A673 (cell line): ENCODE results near the gene RPS2. TPM values are rescaled to one million over a fixed set of nuclear protein-coding genes. Genes with fewer than 3 reads are reported as not detected.
A peak's percentile ranks its signal among the peaks of the same experiment; 100 is the strongest.

ENCODE experiments used
- BruUV-seq: library from RNA; stranded (reverse); fragments of 400-500 nt; replicated peaks from 2 replicates; lab custom pipeline; 2021; lab: Mats Ljungman, UMichigan
- CTCF ChIA-PET: fragments of 300-600 bp; sonication (Branson Sonifier 250); formaldehyde crosslinking; loops from one replicate; lab custom pipeline; 2022; ENCODE audit warnings: antibody characterized with exemption; lab: Charles Lee
- POLR2A ChIA-PET: fragments of 300-600 bp; sonication (Branson Sonifier 250); formaldehyde crosslinking; loops from one replicate; lab custom pipeline; 2022; ENCODE audit warnings: antibody characterized with exemption; ENCODE audit not compliant: low non-redundant PET; lab: Charles Lee
- DNase-seq: peaks from one replicate; pipeline ENCODE4 v3.0.0-alpha.2; 2015; ENCODE audit warnings: low spot score
- H3K27ac ChIP-seq: fragments of 200-600 bp; sonication (generic); 2 replicates; pipeline ENCODE4 v1.5.1; 2016; ENCODE audit warnings: mixed run types, low read depth, mild to moderate bottlenecking, mixed read lengths, antibody characterized with exemption, low read length; ENCODE audit not compliant: poor library complexity, severe bottlenecking
- H3K27me3 ChIP-seq: fragments of 200-600 bp; sonication (generic); replicated peaks from 2 replicates; pipeline ENCODE4 v1.6.1; 2017; ENCODE audit warnings: mixed run types, low read depth, mild to moderate bottlenecking, mixed read lengths, antibody characterized with exemption, low read length; ENCODE audit not compliant: insufficient read depth, poor library complexity
- H3K36me3 ChIP-seq: fragments of 200-600 bp; sonication (generic); 2 replicates; pipeline ENCODE4 v1.6.1; 2016; ENCODE audit warnings: mixed run types, mild to moderate bottlenecking, mixed read lengths, antibody characterized with exemption, low read length; ENCODE audit not compliant: insufficient read depth, poor library complexity, severe bottlenecking
- H3K4me1 ChIP-seq: fragments of 200-600 bp; sonication (generic); 2 replicates; pipeline ENCODE4 v1.6.1; 2017; ENCODE audit warnings: mixed run types, mild to moderate bottlenecking, mixed read lengths, antibody characterized with exemption, low read length; ENCODE audit not compliant: insufficient read depth, poor library complexity, severe bottlenecking
- H3K4me3 ChIP-seq: fragments of 200-600 bp; sonication (generic); 2 replicates; pipeline ENCODE4 v1.5.1; 2016; ENCODE audit warnings: low read depth, mixed run types, mild to moderate bottlenecking, mixed read lengths, low read length; ENCODE audit not compliant: poor library complexity, severe bottlenecking
- H3K9me3 ChIP-seq: fragments of 200-600 bp; sonication (generic); 2 replicates; pipeline ENCODE4 v1.6.1; 2016; ENCODE audit warnings: mixed run types, low read depth, mild to moderate bottlenecking, mixed read lengths, antibody characterized with exemption, low read length; ENCODE audit not compliant: poor library complexity, severe bottlenecking
- EZH2 ChIP-seq: fragments of 200-600 bp; sonication (generic); IDR thresholded peaks from 2 replicates; pipeline ENCODE4 v1.6.1; 2017; ENCODE audit warnings: borderline replicate concordance, low read depth, mild to moderate bottlenecking, mixed read lengths, antibody characterized with exemption, low read length; ENCODE audit not compliant: poor library complexity, severe bottlenecking
- intact Hi-C: fragments of 100-400 bp; cut with micrococcal nuclease; formaldehyde crosslinking; loops from one replicate; pipeline ENCODE4 v1.10.0; 2022; ENCODE audit not compliant: unreplicated experiment
- total RNA-seq: library from RNA; stranded (reverse); gene quantifications from 2 replicates; pipeline ENCODE4 v1.2.3, GENCODE V29; 2021
- TF ChIP-seq, protein P1 (sequence below): fragments of 300-800, 200-600 bp; sonication (generic); conservative IDR thresholded peaks from 2 replicates; pipeline ENCODE4 v1.5.1; 2017; ENCODE audit warnings: low read depth, mild to moderate bottlenecking, antibody characterized with exemption, low read length, moderate library complexity, mixed read lengths

Gene RPS2
- total RNA-seq, 1 experiment from 2014 or later, result 3,326 TPM

DNA sequence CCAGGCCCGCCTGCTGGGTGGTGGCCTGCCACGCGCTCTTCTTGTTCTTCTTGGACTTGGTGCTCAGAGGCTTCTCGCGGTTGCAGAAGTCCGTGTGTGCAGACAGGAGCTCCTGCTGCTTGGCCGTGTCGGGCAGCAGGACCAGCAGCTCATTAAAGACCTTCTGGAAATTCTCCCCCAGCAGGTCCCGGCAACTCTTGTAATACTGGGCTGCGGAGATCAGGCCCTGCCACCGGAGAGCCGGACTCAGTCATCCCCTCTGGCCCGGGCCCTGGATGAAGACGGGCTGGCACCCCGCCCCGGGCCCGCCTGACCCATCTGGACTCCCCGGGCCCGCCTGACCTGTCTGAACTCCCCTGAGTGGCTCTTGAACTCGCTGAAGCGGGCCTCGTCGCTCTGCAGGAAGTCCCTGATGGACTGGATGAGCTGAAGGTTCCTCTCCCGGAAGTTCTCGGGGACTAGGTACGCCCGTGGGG is 33.8 kb upstream of the RPS2 start:
- Histone ChIP-seq H3K36me3 (peaks cover 63% of the 10 kb centered on the region), H3K27me3 (no peaks in the 10 kb centered on the region), H3K9me3 (no peaks in the 10 kb centered on the region), H3K27ac (no peak overlapping the region), H3K4me1 (no peaks in the 10 kb centered on the region), H3K4me3 (no peak overlapping the region)
- ChIA-PET POLR2A (no interaction called here), CTCF (interaction anchor here (0.6 kb wide), 1 partner anchor 500 kb away, joined by 3 read pairs; no protein-coding TSS in a partner anchor)
- no TSS peak for BruUV-seq
- DNase-seq, result no peak
- TF ChIP-seq, protein P1, sequence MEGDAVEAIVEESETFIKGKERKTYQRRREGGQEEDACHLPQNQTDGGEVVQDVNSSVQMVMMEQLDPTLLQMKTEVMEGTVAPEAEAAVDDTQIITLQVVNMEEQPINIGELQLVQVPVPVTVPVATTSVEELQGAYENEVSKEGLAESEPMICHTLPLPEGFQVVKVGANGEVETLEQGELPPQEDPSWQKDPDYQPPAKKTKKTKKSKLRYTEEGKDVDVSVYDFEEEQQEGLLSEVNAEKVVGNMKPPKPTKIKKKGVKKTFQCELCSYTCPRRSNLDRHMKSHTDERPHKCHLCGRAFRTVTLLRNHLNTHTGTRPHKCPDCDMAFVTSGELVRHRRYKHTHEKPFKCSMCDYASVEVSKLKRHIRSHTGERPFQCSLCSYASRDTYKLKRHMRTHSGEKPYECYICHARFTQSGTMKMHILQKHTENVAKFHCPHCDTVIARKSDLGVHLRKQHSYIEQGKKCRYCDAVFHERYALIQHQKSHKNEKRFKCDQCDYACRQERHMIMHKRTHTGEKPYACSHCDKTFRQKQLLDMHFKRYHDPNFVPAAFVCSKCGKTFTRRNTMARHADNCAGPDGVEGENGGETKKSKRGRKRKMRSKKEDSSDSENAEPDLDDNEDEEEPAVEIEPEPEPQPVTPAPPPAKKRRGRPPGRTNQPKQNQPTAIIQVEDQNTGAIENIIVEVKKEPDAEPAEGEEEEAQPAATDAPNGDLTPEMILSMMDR, result no peak
- no peak for TF ChIP-seq EZH2
- intact Hi-C loops, result no loop called here

DNA sequence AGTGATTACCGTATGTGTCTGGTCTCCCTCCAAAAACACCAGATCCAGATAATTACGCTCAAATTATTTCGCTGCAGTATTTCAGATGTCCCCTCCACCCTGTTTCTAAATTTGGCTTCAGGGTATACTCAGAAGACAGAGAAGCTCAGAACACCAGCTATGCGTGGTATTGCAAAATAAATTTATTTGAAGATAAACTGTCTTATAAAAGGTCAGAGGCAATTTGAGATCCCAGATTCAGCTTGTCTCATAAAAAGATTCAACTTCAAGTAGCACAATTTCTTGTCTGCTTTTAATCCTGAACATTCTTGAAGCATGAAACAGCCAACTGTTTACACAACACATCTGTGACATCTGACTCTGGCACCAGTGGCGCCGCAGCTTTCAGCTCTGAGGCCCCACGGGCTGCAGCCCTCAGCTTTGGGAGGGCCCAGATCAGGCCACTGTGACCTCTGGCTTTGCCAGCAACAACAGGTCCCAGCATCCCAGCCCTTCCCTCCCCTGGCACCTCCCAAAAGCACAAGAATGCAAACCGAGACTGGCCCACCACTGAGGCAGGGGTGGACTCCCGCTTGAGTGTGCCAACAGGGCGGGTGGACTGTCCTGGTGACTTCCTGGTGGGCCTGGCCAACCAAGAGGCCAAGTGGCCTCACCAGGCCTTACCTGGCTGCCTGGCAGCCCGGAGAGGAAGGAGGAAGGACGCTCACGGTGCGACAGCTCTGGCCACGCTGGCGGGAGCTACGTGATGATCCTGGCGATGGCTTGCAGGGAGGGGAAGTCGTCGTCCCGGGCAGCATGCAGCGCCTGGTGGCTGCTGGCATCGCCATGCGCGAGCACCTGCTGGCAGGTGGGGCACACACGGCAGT is 33.1 kb upstream of the RPS2 start:
- H3K36me3 ChIP-seq, result peaks cover 56% of the 10 kb centered on the region
- H3K4me3 ChIP-seq, result no peak overlapping the region
- no peaks in the 10 kb centered on the region for H3K4me1 ChIP-seq
- H3K27me3 ChIP-seq, result no peaks in the 10 kb centered on the region
- H3K27ac ChIP-seq, result no peak overlapping the region
- intact Hi-C loops, result no loop called here
- H3K9me3 ChIP-seq, result no peaks in the 10 kb centered on the region
- ChIA-PET POLR2A (no interaction called here), CTCF (no interaction called here)
- TF ChIP-seq, protein P1, result no peak
- TF ChIP-seq EZH2, result no peak
- TSS peak; percentile 38 for BruUV-seq
- DNase-seq, result no peak

DNA sequence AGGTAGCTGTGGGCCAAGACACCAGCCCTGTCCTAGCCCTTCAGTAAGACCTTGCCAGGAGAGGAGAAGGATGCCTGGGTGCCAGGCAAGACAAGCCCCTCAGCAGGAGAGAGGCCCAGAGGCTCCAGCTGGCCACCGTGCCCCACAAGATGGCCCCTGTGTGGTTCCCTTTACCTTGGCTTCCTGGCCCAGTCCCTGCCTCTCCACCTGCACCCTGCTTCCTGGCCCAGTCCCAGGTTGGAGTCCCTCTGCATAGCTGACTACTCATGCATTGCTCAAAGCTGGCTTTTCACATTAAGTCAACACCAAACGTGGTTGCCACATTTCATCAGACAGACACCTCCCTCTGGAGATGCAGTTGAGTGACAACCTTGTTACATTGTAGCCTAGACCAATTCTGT is 29.1 kb upstream of the RPS2 start:
- Histone ChIP-seq H3K27me3 (peaks cover 17% of the 10 kb centered on the region), H3K27ac (peak overlapping the region; percentile 29), H3K36me3 (peaks cover 20% of the 10 kb centered on the region), H3K9me3 (no peaks in the 10 kb centered on the region), H3K4me1 (peaks cover 6% of the 10 kb centered on the region), H3K4me3 (no peak overlapping the region)
- no peak for DNase-seq
- intact Hi-C loops, result no loop called here
- POLR2A ChIA-PET, result no interaction called here
- BruUV-seq, result no TSS peak
- CTCF ChIA-PET, result no interaction called here
- no peak for TF ChIP-seq EZH2
- TF ChIP-seq, protein P1, result no peak
